Right lobe of liver (tissue), 4 donors: Measurements from ENCODE around the gene WDR27.

ENCODE experiments used
- CTCF ChIP-seq, 4 donors: fragments of 200-600 bp in 3 of 4; fragments of 450-650 bp in 1 of 4; IDR thresholded peaks; one replicate each; pipeline versions ENCODE4 v1.5.1 to v1.8.0; 2016 to 2022; ENCODE audit warnings: antibody characterized with exemption in 4 of 4, mild to moderate bottlenecking in 2 of 4
- POLR2A ChIP-seq: fragments of 450-650 bp; IDR thresholded peaks from one replicate; pipeline ENCODE4 v1.6.1; 2017; ENCODE audit warnings: antibody characterized with exemption, mild to moderate bottlenecking
- donor health status: DM: no; HTN: no; CAD: no.
- donor health status: DM: no; HTN: no; CAD: no.
- donor health status: DM: no; HTN: yes; CAD: no.

- no peak for TF ChIP-seq CTCF (IDR thresholded peaks at IDR 0.05)
- no peak for TF ChIP-seq POLR2A
These were observed 122.3 kb downstream of the WDR27 start for GRCh38 chr6:169579407-169580111.
